ENCODE results near the gene HECTD2. TPM values are rescaled to one million over a fixed set of nuclear protein-coding genes. Genes with fewer than 3 reads are reported as not detected.
"Not testable (repeated sequence)": the region's sequence is repeated elsewhere in the genome, so short reads cannot be mapped to it uniquely, and the experiment has no call there.

Gene HECTD2
- polyA plus RNA-seq, 3 donors, result 22.7 to 32.5 (median 31.0) TPM

DNA sequence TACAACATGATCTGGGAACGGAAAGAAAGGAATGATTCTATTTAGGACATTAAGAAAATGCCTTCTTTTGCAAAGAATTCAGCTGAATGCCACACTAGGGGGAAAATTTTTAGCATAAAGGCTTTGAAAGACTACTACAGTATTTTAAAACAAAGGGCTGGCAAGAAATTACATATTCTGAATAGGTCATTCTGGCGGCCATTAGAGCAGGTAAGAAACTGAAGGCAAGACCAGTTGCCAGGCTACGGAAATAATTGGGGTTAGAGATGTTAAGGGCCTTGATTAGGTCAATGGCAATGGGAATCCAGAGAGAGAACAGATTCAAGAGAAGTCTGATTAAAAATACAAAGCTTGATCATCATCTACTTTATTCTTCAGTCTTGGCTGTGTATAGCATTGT, 3.8 kb upstream of the HECTD2 start:
- DNase-seq (ENCODE audit: extremely low read depth in 1 of 11, low read depth in 9 of 11, low spot score in 4 of 11), result no peak

DNA sequence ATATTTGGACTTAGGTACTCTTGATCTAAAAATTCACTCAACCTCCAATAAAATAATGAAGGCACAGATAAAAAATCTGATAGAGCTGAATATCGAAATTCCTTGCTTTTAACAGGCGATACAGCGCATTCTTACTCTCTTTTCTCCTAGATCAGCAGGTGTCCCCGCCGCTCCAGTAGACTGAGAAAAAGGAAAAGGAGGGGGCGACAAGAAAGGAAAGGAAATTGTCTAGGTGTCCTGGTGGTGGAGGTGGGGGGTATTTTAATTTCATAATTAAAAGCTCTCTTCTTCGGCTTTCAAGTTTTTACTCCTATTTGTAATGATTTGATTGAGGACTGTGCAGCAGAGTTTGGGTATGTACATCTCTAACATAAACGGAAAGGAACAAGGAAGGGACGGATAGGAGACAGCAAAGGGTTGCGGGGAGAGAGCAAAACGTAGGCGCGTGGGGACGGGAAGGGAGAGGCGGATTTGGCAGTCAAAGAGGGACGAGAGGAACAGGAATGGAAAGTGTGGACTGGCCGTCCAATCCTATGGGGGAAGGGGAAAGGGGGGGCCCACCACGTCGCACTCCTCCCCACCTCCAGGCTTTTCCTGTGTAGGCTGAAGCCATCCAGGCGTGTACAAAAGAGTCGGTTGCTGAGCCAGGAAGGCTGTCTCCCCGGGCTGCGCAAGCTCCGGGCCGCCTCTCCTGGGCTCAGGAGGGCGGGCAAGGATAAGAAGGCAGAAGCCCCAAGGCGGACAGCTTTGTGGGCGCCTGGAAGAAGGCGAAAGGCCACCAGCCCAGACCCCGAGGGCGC, 875 bp upstream of the HECTD2 start:
- DNase-seq (ENCODE audit: extremely low read depth in 1 of 11, low read depth in 9 of 11, low spot score in 4 of 11), result peak in 10 of 11 donors; percentile 69 to 87 (median 76)

DNA sequence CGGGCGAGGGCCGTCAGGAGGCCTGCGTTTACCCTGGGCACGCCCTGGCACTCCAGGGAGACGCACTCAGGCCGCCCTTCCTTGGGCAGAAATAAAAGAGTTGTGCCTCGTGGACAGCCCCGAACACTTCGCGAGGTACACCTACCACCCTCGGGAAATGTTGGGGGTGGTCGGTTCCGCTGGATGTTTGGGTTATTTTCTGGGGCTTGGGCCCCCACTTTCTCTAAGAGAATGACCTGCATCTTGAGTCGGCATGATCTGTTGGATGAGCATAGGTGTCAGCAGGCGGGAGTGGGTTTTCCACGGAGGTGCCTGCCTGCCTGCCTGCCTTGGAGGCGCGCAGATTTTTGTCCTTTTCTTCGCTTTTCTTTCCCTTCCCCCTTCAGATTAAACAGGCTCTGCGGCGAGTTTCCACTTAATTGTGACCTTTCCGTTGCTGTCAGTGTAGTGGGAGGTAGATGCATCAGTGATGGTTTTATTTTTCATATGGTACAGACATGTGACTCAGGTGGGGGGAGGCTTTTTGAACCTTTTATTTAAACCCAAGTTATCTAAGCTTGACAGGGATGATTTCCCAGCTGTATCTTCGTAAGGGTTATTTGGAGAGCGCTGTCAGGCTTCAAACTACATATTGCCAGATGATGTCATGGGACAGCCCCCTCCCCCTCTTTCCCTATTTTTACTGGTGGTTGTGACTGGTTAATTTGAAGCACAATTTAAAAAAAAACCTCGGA, 661 bp downstream of the HECTD2 start:
- DNase-seq (ENCODE audit: extremely low read depth in 1 of 11, low read depth in 9 of 11, low spot score in 4 of 11), result peak in 10 of 11 donors; percentile 26 to 58 (median 38)

DNA sequence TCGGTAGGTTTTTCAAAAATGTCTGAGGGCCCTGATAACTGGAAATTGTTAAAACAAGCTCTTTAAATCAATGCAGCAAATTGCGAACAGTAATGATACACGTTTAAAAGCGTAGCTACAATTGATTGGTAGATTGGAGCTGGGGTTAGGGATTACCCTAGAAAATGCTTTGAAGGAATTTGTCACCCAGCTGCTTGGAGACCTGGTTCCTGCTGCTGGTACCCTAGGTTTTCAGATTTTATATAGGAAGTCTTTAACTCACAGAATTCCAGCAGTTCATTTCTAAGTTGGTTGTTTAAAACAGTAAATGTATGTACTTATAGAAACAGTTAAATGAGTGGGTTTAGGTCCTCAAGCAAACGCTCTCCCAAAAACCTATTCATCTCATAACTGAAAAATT, 1.5 kb downstream of the HECTD2 start:
- DNase-seq (ENCODE audit: extremely low read depth in 1 of 11, low read depth in 9 of 11, low spot score in 4 of 11), result no peak

DNA sequence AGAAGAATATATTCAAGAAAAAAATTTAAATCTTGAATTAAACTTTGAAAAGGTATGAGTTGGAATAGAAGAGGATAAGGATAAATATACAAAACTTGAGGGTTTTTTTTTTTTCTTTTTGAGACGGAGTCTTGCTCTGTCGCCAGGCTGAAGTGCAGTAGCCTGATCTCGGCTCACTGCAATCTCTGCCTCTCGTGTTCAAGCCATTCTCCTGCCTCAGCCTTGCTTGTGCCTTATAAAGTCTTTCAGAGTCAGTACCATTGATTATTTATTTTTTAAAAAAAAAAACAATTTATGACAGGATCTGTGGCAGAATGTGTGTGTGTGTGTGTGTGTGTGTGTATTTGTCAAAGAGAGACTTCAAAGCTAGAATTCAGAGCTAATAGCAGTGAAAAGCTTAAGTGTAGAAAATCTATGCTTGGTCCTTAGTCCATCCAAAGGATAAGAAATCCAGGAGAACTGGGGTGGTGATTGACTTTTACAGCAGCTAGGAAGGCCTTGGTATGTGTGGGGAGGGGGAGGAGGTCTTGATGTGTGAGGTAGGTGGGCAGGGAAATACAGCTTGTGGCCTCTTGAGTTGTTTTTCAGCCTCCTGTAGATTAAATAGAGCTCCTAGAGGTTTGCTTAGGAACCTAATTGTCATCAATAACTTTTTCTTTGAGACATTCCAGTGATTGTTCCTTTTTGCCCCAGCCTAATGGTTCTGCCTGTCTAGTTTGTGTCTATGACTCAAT, 2.4 kb downstream of the HECTD2 start:
- DNase-seq (ENCODE audit: extremely low read depth in 1 of 11, low read depth in 9 of 11, low spot score in 4 of 11), result no peak

DNA sequence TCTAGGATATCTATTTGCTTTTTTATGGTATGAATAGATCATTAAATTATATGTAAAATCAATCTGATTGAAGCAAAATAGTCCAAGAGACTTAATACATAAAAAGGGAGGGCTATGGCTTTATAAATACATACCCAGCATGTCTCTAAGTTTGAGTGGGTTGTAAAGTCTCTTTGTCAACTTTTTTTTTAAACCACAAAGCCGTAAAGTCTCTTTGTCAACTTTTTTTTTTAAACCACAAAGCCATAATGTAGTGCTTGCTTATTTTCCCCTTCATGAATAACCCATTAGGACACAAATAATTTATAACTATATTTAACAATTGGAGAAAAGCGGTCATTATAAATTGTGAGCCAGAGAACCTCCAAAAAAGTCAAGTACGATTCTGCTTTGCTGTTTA, 5.7 kb downstream of the HECTD2 start:
- no peak for DNase-seq (ENCODE audit: extremely low read depth in 1 of 11, low read depth in 9 of 11, low spot score in 4 of 11)

DNA sequence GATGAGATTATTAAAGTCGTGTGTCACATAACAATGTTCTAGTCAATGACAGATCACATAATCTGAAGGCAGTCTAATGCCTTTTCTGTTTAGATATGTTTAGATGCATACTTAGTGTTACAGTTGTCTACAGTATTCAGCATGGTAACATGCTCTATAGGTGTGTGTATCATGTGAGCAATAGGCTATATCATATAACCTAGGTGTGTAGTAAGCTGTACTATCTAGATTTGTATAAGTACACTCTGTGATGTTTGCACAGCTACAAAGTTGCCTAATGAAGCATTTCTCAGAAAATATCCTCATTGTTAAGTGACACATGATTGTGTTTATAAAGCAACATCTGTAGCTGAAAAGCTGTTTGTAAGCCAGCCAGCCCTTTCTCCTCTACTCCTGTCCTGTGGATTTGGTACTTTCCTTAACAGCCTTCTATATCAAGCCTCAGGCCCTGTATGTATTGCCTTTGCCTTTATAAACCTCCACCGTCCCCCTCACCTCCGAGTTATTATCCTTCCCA, 6.3 kb downstream of the HECTD2 start:
- DNase-seq (ENCODE audit: extremely low read depth in 1 of 11, low read depth in 9 of 11, low spot score in 4 of 11), result no peak

DNA sequence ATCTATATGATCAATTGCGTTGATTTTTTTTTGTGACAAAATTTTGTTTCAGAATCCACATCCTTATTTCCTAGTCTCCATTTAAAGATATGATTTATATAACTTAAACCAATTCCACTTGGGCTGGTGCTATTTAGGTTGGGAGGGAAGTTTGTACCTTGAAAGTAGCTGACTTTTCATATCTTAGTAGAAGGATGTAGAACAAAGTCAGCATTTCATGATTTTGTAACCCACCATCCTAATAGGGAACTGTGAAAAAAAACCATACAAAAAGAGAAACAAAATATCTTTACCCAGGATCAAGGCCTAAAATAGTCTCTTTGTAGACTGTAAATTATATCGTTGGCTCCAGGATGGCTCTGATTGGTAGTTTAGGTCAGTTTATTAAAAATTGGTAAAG, 8.3 kb downstream of the HECTD2 start:
- DNase-seq (ENCODE audit: extremely low read depth in 1 of 11, low read depth in 9 of 11, low spot score in 4 of 11), result no peak

DNA sequence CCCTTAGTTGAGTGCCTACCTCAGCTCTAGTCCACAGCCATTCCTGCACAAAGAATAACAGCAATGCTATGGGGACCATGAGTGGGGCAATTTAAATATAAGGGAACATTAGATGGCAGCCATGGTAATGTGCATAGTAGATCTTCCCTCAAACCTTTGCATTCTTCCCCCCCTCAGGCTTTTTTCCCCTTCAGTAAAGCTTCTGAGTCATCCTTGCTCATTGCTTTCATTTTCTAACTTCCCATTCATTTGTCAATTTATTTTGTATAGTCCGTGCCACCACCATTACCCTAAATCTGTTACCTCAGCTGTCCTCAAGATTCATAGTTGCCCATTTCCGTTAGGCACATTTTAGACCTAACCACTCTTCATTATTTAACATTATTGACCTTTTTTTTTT, 10.7 kb downstream of the HECTD2 start:
- DNase-seq (ENCODE audit: extremely low read depth in 1 of 11, low read depth in 9 of 11, low spot score in 4 of 11), result no peak

DNA sequence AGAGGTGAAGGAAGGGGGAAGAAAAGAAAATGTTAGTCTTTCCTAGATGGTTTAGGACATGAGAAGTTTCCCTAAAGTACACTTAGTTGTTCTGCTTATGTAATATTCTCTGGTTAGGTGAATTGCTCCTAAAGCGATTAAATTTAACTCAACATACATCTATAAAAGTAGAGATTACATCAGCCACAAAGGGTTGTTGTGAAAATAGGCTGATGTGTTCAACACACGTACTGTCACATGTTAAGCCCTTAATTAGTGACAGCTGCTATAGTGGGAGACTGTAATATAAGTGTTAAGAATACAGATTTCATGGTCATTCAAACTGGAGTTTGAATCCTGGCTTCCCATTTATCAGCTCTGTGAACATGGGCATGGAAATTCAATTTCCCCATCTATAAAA, 12.8 kb downstream of the HECTD2 start:
- no peak for DNase-seq (ENCODE audit: extremely low read depth in 1 of 11, low read depth in 9 of 11, low spot score in 4 of 11)

DNA sequence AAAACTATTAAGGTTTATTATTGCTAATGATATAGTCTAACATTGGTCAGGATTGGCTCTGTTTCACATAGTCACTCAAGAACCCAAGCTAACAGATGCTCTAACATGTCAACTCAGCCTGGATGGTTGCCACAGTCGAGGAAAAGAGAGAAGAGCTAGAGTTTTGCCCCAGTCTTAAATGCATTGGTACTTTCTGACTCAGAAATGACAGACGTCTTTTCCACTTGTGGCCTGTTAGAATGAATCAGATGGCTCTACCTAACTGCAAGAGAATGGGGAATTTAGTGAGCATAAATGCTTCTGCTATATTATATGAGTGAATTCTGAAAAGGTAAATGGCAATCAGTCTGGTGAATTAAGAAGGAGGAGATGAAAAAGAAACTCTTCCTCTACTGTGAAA, 13.9 kb downstream of the HECTD2 start:
- DNase-seq (ENCODE audit: extremely low read depth in 1 of 11, low read depth in 9 of 11, low spot score in 4 of 11), result no peak

DNA sequence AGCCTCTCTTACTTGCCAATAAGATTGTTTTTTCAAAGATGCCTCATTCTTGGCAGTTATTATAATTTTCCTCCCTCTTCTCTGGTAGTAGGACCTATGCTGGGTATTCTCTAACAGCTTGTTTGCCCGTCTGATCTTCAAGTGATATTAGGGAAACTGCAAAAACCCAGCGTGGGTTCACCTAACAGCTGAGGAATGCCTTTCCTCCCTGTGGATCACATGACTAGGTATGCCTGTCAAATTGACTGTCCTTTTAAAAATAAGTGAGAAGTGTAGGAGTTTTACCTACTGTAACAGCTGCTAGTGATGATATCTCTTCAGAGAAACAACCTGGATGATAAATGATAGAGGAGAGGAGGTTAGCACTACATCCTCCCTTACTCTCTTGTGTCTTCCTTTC, 22.0 kb downstream of the HECTD2 start:
- no peak for DNase-seq (ENCODE audit: extremely low read depth in 1 of 11, low read depth in 9 of 11, low spot score in 4 of 11)

DNA sequence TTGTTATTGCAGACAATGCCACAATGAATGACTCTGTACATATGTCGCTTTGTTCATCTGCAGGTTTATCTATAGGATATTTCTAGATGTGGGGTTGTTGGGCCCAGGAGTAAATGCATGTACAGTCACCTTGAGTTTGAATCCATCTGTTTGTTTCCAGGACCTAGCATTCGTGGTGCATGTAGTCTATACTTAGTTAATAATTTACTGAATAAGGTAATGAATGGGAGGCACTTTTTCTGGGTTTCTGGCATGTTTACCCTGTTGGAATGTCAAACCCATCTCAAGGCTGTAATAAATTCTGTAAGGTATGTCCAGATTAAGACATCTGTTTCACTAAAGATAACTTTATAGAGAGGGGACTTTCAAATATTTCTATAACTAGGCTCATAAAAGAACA, 23.5 kb downstream of the HECTD2 start:
- DNase-seq (ENCODE audit: extremely low read depth in 1 of 11, low read depth in 9 of 11, low spot score in 4 of 11), result no peak

DNA sequence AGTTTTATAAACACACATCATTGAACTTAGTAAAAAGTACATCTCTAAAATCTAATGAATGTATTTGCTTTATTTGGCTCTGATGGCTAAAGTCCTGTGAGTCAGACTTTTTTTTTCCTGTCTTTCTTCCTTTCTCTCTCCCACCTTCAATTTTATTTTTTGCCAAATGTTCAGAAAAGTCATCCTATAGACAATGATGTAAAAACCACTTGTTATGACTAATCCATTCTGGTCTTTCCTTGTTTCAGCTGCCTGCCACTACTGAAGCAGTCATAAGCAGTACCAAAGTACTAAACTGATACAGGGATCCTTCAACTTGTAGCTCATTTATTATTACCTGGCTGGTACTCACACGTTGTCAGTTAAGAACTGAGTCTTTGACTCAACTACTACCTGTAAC, 23.9 kb downstream of the HECTD2 start:
- DNase-seq (ENCODE audit: extremely low read depth in 1 of 11, low read depth in 9 of 11, low spot score in 4 of 11), result no peak

DNA sequence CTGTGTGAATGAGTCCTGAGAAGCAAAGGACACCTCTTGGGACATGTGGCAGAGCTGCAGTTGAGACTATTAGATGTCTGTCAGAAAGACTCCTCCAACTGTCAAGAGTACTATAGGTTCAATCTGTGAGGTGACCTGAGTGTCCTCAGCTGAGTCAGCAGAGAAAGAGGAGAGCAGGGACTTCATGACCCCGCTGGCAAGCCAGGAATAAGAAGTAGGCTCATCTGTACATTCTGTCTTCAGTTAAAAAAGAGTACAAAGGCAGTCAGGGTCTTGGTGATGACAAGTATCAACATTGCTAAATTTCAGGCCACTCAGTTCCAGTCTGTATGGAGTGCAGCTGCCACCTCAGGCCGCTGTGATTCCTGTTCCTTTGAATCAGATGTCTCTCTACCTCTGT, 25.1 kb downstream of the HECTD2 start:
- no peak for DNase-seq (ENCODE audit: extremely low read depth in 1 of 11, low read depth in 9 of 11, low spot score in 4 of 11)

DNA sequence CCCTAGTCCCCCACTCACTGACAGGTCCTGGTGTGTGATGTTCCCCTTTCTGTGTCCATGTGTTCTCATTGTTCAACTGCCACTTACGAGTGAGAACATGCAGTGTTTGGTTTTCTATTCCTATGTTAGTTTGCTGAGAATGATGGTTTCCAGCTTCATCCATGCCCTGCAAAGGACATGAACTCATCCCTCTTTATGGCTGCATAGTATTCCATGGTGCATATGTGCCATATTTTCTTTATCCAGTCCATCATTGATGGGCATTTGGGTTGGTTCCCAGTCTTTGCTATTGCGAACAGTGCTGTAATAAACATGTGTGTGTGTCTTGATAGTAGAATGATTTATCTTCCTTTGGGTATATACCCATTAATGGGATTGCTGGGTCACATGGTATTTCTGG, 28.1 kb downstream of the HECTD2 start:
- not testable (repeated sequence) for DNase-seq (ENCODE audit: extremely low read depth in 1 of 11, low read depth in 9 of 11, low spot score in 4 of 11)

DNA sequence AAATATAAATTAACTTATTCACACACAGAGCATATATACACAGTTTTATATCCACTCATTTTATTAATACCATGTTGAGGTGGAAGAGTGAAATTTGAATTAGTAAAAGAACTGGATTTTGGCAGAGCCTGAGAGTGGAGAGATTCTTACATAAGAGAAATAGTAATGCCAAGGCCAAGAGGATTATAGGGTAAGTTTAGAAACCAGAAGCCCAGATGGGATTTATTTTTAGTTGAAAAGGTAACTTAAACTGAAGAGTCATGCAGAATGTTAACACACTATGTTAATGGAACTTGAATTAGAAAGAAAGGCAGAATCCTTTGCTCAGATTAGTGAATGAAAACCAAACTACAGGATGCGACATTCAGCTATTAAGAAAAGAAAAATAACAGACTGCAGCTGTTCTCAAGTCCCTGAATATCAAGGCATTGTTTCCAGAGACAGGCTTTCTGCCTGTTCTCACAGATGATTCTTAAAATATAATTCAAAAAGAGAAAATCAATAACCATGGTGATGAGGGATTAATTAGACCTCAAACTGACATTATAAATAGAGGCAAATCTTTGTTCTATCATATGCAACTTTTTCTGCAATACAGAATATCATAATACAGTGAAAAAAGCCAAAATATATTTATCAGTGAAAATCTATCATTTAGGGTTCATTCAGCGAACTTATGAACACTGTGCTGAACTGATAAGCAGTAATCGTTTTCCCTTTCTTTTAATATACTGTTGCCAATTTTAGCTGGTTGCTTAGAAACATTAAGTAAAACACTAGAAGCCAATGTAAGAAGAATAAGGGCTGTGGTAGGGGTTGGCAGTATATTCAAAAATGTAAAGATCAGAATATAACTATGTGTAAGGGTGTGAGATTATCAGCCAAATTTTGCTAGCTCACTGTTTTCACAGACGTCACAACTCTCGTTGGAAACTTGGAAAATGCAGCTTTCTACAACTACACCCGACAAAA, 34.4 kb downstream of the HECTD2 start:
- no peak for DNase-seq (ENCODE audit: extremely low read depth in 1 of 11, low read depth in 9 of 11, low spot score in 4 of 11)

DNA sequence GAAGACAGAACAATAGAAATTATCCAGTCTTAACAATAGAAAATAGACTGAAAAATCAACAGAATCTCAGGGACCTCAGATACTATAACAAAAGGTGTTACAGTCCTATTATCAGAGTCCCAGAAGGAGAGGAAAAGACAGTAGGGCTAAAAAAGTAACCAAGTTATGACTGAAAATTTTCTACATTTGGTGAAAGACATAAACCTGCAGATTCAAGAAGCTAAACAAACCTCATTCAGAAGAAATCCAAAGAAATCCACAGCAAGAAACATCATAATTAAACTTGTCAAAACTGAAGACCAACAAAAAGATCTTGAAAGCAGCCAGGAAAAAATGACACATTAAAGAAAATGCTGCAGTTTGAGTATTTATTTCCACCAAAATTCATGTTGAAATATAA, 41.9 kb downstream of the HECTD2 start:
- DNase-seq (ENCODE audit: extremely low read depth in 1 of 11, low read depth in 9 of 11, low spot score in 4 of 11), result no peak

DNA sequence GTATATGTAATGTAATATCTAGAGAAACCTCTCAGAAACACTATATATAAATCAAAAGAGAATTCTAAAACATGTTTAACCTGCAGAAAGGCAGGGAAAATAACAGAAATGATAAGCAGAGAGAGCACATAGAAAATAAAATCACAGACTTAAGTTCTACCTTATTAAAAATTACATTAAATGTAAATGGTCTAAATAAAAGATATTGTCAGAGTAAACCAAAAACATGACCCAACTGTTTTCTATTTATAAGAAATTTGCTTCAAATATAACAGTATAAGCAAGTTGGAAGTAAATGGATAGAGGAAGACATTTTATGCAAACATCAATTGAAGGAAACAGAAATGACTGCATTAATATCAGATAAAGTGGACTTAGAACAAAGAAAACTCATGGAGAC, 43.4 kb downstream of the HECTD2 start:
- no peak for DNase-seq (ENCODE audit: extremely low read depth in 1 of 11, low read depth in 9 of 11, low spot score in 4 of 11)
